PC-9 (cell line): ENCODE results near the gene GLT1D1. TPM values are rescaled to one million over a fixed set of nuclear protein-coding genes. Genes with fewer than 3 reads are reported as not detected.

Experiments used
- BruUV-seq: library from RNA; stranded (reverse); fragments of 400-500 nt; replicated peaks from 2 replicates; lab custom pipeline; 2021; lab: Mats Ljungman, UMichigan
- CTCF ChIA-PET: fragments of 300-600 bp; sonication (Branson Sonifier 250); formaldehyde crosslinking; loops from one replicate; lab custom pipeline; 2022; ENCODE audit warnings: antibody characterized with exemption; lab: Charles Lee
- POLR2A ChIA-PET: fragments of 300-600 bp; sonication (Branson Sonifier 250); formaldehyde crosslinking; loops from one replicate; lab custom pipeline; 2022; ENCODE audit warnings: antibody characterized with exemption; ENCODE audit not compliant: unreplicated experiment; lab: Charles Lee
- DNase-seq, 2 experiments: peaks; one replicate each; pipeline versions ENCODE4 v3.0.0 to v3.0.0-alpha.2; 2015 to 2022; ENCODE audit warnings: mixed read lengths in 1 of 2
- H2AFZ ChIP-seq: fragments of 200-600 bp; sonication (generic); 2 replicates; pipeline ENCODE4 v1.8.1; 2017; ENCODE audit warnings: antibody characterized with exemption
- H3F3A ChIP-seq: fragments of 200-600 bp; sonication (generic); 2 replicates; pipeline ENCODE4 v1.8.1; 2017; ENCODE audit warnings: antibody characterized with exemption, mild to moderate bottlenecking, low read depth; ENCODE audit not compliant: insufficient read depth
- H3K27ac ChIP-seq: fragments of 200-600 bp; sonication (generic); 2 replicates; pipeline ENCODE4 v1.6.1; 2016; ENCODE audit warnings: mixed run types
- H3K27me3 ChIP-seq: fragments of 200-600 bp; sonication (generic); 2 replicates; pipeline ENCODE4 v1.6.1; 2016; ENCODE audit warnings: low read depth, mixed run types; ENCODE audit not compliant: insufficient read depth
- H3K36me3 ChIP-seq: fragments of 200-600 bp; sonication (generic); 2 replicates; pipeline ENCODE4 v1.6.1; 2016; ENCODE audit warnings: low read depth, mixed run types
- H3K4me1 ChIP-seq: fragments of 200-600 bp; sonication (generic); replicated peaks from 2 replicates; pipeline ENCODE4 v1.6.1; 2016; ENCODE audit warnings: mixed run types; ENCODE audit not compliant: insufficient read depth
- H3K4me2 ChIP-seq: fragments of 200-600 bp; sonication (generic); 2 replicates; pipeline ENCODE4 v1.6.1; 2017; ENCODE audit warnings: mixed run types
- H3K4me3 ChIP-seq: fragments of 200-600 bp; sonication (generic); 2 replicates; pipeline ENCODE4 v1.6.1; 2016; ENCODE audit warnings: mixed run types
- H3K79me2 ChIP-seq: fragments of 200-600 bp; sonication (generic); 2 replicates; pipeline ENCODE4 v1.6.1; 2017; ENCODE audit warnings: low read depth, mixed run types
- H3K9me2 ChIP-seq: fragments of 200-600 bp; sonication (generic); 2 replicates; pipeline ENCODE4 v1.8.1; 2017; ENCODE audit warnings: mild to moderate bottlenecking; ENCODE audit not compliant: insufficient read depth
- H3K9me3 ChIP-seq: fragments of 200-600 bp; sonication (generic); 2 replicates; pipeline ENCODE4 v1.8.1; 2016; ENCODE audit warnings: low read depth; ENCODE audit not compliant: insufficient read depth
- H4K20me1 ChIP-seq: fragments of 200-600 bp; sonication (generic); 2 replicates; pipeline ENCODE4 v1.8.1; 2017; ENCODE audit not compliant: insufficient read depth
- CTCF ChIP-seq: fragments of 200-600 bp; sonication (generic); conservative IDR thresholded peaks from 2 replicates; pipeline ENCODE4 v1.6.1; 2017; ENCODE audit warnings: mixed run types, antibody characterized with exemption, mild to moderate bottlenecking, moderate library complexity
- EZH2 ChIP-seq: fragments of 200-600 bp; sonication (generic); IDR thresholded peaks from 2 replicates; pipeline ENCODE4 v1.8.0; 2017; ENCODE audit warnings: antibody characterized with exemption, low read depth
- intact Hi-C: fragments of 100-400 bp; cut with micrococcal nuclease; formaldehyde crosslinking; loops from one replicate; pipeline ENCODE4 v1.10.0; 2022; ENCODE audit not compliant: unreplicated experiment
- total RNA-seq: library from RNA; stranded (reverse); gene quantifications from 2 replicates; pipeline ENCODE4 v1.2.3, GENCODE V29; 2021

Gene GLT1D1
- total RNA-seq, 1 experiment from 2014 or later: not detected

GRCh38 chr12:128806573-128806972, 46.7 kb upstream of the GLT1D1 start:
- H3K9me3 ChIP-seq: no peaks in the 10 kb centered on the region
- CTCF ChIA-PET: no interaction called here
- H3K27me3 ChIP-seq: no peaks in the 10 kb centered on the region
- BruUV-seq: no TSS peak
- H3K36me3 ChIP-seq: no peaks in the 10 kb centered on the region
- DNase-seq: no peak
- H3K4me3 ChIP-seq: no peak overlapping the region
- peaks cover 12% of the 10 kb centered on the region; the same call in 1 of the 2 replicates for H4K20me1 ChIP-seq
- TF ChIP-seq CTCF: no peak
- no peak for TF ChIP-seq EZH2
- H3K4me2 ChIP-seq: no peak overlapping the region
- H3K27ac ChIP-seq: no peak overlapping the region
- intact Hi-C loops: no loop called here
- no peaks in the 10 kb centered on the region for H3F3A ChIP-seq
- peaks cover 6% of the 10 kb centered on the region; the same call in 1 of the 2 replicates for H3K79me2 ChIP-seq
- H3K9me2 ChIP-seq: no peaks in the 10 kb centered on the region
- POLR2A ChIA-PET: no interaction called here
- no peaks in the 10 kb centered on the region for H3K4me1 ChIP-seq
- H2AFZ ChIP-seq: no peak overlapping the region

GRCh38 chr12:128807161-128807724, 46.0 kb upstream of the GLT1D1 start:
- no peaks in the 10 kb centered on the region for H3F3A ChIP-seq
- no peak for TF ChIP-seq EZH2
- no peak for TF ChIP-seq CTCF
- POLR2A ChIA-PET: no interaction called here
- no peaks in the 10 kb centered on the region for H3K4me1 ChIP-seq
- BruUV-seq: no TSS peak
- no peak overlapping the region for H2AFZ ChIP-seq
- H3K4me2 ChIP-seq: no peak overlapping the region
- no peak for DNase-seq
- H3K9me2 ChIP-seq: no peaks in the 10 kb centered on the region
- no peaks in the 10 kb centered on the region for H3K27me3 ChIP-seq
- H3K36me3 ChIP-seq: no peaks in the 10 kb centered on the region
- H3K9me3 ChIP-seq: no peaks in the 10 kb centered on the region
- intact Hi-C loops: no loop called here
- H3K27ac ChIP-seq: no peak overlapping the region
- H3K79me2 ChIP-seq: peaks cover 9% of the 10 kb centered on the region; the same call in 1 of the 2 replicates
- no peak overlapping the region for H3K4me3 ChIP-seq
- peaks cover 10% of the 10 kb centered on the region; the same call in 1 of the 2 replicates for H4K20me1 ChIP-seq
- CTCF ChIA-PET: no interaction called here

GRCh38 chr12:128808651-128809050, 44.6 kb upstream of the GLT1D1 start:
- intact Hi-C loops: no loop called here
- Histone ChIP-seq H3K79me2 (peaks cover 9% of the 10 kb centered on the region; the same call in 1 of the 2 replicates), H3K4me1 (no peaks in the 10 kb centered on the region), H3K4me3 (no peak overlapping the region), H2AFZ (no peak overlapping the region), H3K27me3 (no peaks in the 10 kb centered on the region), H3K9me3 (no peaks in the 10 kb centered on the region), H3F3A (no peaks in the 10 kb centered on the region), H3K27ac (no peak overlapping the region), H3K36me3 (no peaks in the 10 kb centered on the region), H4K20me1 (peaks cover 10% of the 10 kb centered on the region; the same call in 1 of the 2 replicates), H3K4me2 (no peak overlapping the region), H3K9me2 (no peaks in the 10 kb centered on the region)
- no TSS peak for BruUV-seq
- POLR2A ChIA-PET: no interaction called here
- CTCF ChIA-PET: no interaction called here
- no peak for TF ChIP-seq CTCF
- no peak for TF ChIP-seq EZH2
- no peak for DNase-seq
